Spinal cord (tissue), 10 donors: ENCODE measurements around the gene CCDC88B. TPM values are rescaled to one million over a fixed set of nuclear protein-coding genes. Genes with fewer than 3 reads are reported as not detected.

Source experiments
- DNase-seq, 6 donors: peaks; one replicate each; pipeline versions ENCODE4 v3.0.0 to v3.0.0-alpha.2; 2013 to 2015; ENCODE audit warnings: low spot score in 6 of 6, low read depth in 4 of 6
- H3K27ac ChIP-seq: one replicate; pipeline ENCODE4 v1.5.1; 2013; ENCODE audit warnings: low read depth, low read length, control low read depth
- H3K27me3 ChIP-seq: one replicate; pipeline ENCODE4 v1.6.1; 2013; ENCODE audit warnings: low read length; ENCODE audit not compliant: control insufficient read depth, insufficient read depth
- H3K36me3 ChIP-seq: one replicate; pipeline ENCODE4 v1.6.1; 2013; ENCODE audit warnings: low read length; ENCODE audit not compliant: control insufficient read depth, insufficient read depth
- H3K4me1 ChIP-seq: one replicate; pipeline ENCODE4 v1.6.1; 2013; ENCODE audit warnings: low read length; ENCODE audit not compliant: control insufficient read depth, insufficient read depth
- H3K4me3 ChIP-seq: one replicate; pipeline ENCODE4 v1.5.1; 2013; ENCODE audit warnings: low read depth, low read length, control low read depth
- H3K9me3 ChIP-seq: one replicate; pipeline ENCODE4 v1.6.1; 2013; ENCODE audit warnings: low read length; ENCODE audit not compliant: control insufficient read depth, insufficient read depth
- WGBS: methylation state at CpG from one replicate; pipeline ENCODE4 v1.1.5; 2013; ENCODE audit warnings: missing lambda C conversion rate; ENCODE audit not compliant: insufficient coverage; 5-methylcytosine and 5-hydroxymethylcytosine counted together
- long read RNA-seq, 4 donors: transcript quantifications; one replicate each; lab custom pipeline, GENCODE V29; 2026
- polyA plus RNA-seq, 2 donors: library from polyadenylated mRNA; unstranded; fragments of 120-200 nt; gene quantifications; one replicate each; pipeline ENCODE4 v1.2.1, GENCODE V29; 2013; ENCODE audit not compliant: insufficient read length in 2 of 2
- total RNA-seq, 2 donors: library from RNA; depleted of rRNA in 1 of 2; stranded (reverse); fragments of 120-200 nt in 1 of 2; fragments of >200 nt in 1 of 2; gene quantifications; one replicate each; pipeline versions ENCODE4 v1.2.3 to v1.2.4, GENCODE V29; 2013 to 2014
- donor health status: healthy.

CCDC88B gene, protein sequence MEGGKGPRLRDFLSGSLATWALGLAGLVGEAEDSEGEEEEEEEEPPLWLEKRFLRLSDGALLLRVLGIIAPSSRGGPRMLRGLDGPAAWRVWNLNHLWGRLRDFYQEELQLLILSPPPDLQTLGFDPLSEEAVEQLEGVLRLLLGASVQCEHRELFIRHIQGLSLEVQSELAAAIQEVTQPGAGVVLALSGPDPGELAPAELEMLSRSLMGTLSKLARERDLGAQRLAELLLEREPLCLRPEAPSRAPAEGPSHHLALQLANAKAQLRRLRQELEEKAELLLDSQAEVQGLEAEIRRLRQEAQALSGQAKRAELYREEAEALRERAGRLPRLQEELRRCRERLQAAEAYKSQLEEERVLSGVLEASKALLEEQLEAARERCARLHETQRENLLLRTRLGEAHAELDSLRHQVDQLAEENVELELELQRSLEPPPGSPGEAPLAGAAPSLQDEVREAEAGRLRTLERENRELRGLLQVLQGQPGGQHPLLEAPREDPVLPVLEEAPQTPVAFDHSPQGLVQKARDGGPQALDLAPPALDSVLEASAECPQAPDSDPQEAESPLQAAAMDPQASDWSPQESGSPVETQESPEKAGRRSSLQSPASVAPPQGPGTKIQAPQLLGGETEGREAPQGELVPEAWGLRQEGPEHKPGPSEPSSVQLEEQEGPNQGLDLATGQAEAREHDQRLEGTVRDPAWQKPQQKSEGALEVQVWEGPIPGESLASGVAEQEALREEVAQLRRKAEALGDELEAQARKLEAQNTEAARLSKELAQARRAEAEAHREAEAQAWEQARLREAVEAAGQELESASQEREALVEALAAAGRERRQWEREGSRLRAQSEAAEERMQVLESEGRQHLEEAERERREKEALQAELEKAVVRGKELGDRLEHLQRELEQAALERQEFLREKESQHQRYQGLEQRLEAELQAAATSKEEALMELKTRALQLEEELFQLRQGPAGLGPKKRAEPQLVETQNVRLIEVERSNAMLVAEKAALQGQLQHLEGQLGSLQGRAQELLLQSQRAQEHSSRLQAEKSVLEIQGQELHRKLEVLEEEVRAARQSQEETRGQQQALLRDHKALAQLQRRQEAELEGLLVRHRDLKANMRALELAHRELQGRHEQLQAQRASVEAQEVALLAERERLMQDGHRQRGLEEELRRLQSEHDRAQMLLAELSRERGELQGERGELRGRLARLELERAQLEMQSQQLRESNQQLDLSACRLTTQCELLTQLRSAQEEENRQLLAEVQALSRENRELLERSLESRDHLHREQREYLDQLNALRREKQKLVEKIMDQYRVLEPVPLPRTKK (N-terminal part only)
- total RNA-seq (1 to 10 TPM; 4.2 to 7.1 TPM), polyA plus RNA-seq (1 to 10 TPM; 8.3 to 8.4 TPM)
- long read RNA-seq, donor 1, partial matches to known transcripts = 0 of 1 reads
- long read RNA-seq, donor 1, other reads (novel, unspliced or antisense) = 0 of 1 reads
- long read RNA-seq, donor 2, partial matches to known transcripts = 0 of 1 reads
- long read RNA-seq, donor 2, other reads (novel, unspliced or antisense) = 0 of 1 reads
- long read RNA-seq, donor 3 = 0 reads
- long read RNA-seq, donor 4, partial matches to known transcripts = 0 of 1 reads
- long read RNA-seq, donor 4, other reads (novel, unspliced or antisense) = 0 of 1 reads

DNA sequence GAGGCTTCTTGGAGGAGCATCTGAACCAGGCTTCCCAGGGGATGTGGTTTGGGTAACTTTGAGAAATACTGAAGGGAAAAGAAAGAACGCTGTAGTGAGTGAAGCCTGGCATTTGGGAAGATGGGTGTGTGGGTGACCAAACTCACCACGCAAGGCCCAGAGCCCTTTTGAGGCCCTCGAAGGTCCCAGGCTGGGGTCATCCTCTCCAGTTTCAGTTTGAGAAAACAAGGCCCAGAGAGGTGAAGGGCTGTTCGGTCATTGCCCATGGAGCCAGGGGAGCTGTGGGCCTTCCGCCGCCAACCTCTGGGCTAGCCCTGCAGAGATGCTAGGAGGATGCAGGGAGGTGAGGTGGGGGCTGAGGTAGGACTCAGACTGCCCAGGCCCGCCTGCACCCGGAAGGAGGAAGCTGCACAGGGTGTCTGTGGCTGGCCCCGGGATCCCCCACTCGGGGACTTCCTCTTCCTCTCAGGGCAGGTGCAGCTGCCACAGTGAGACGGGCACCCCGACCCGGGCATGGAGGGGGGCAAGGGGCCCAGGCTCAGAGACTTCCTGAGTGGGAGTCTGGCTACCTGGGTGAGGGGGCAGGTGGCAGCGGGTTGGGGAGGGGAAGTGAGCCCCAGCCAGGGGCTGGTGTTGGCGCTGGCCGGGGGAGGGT, at the start of gene CCDC88B:
CCDC88B (plus strand) TSS at position 451 of the 655 bp plus-strand sequence; CDS start at position 514, 63 bp downstream.
- Histone ChIP-seq H3K27me3 (peaks cover 21% of the 10 kb centered on the region), H3K27ac (no peak within 1 kb of the TSS), H3K9me3 (no peaks in the 10 kb centered on the region), H3K36me3 (peaks cover 11% of the 10 kb centered on the region), H3K4me1 (peaks cover 30% of the 10 kb centered on the region), H3K4me3 (no peak within 1 kb of the TSS)
- WGBS = 78% methylated on average over 16 of the region's 16 CpGs
- no peak for DNase-seq

GRCh38 chr11:64290352-64291261, 49.4 kb upstream of the CCDC88B start:
- H3K36me3 ChIP-seq = peaks cover 33% of the 10 kb centered on the region
- H3K4me3 ChIP-seq = peak overlapping the region; percentile 18
- 34% methylated on average over 9 of the region's 10 CpGs for WGBS
- peaks cover 59% of the 10 kb centered on the region for H3K4me1 ChIP-seq
- no peak for DNase-seq
- peaks cover 38% of the 10 kb centered on the region for H3K27me3 ChIP-seq
- no peak overlapping the region for H3K27ac ChIP-seq
- no peaks in the 10 kb centered on the region for H3K9me3 ChIP-seq

GRCh38 chr11:64291262-64291751, 48.7 kb upstream of the CCDC88B start, which contains the start of gene KCNK4:
TSS of gene KCNK4 (plus strand) at chr11:64291302. CDS start at chr11:64293019, 1,717 bp downstream.
- no peak within 1 kb of the TSS for H3K27ac ChIP-seq
- WGBS = under 1% methylated on average over 43 of the region's 45 CpGs
- peak in 1 of 6 donors; percentile 23 for DNase-seq
- peaks cover 53% of the 10 kb centered on the region for H3K4me1 ChIP-seq
- peaks cover 45% of the 10 kb centered on the region for H3K27me3 ChIP-seq
- H3K36me3 ChIP-seq = peaks cover 33% of the 10 kb centered on the region
- H3K4me3 ChIP-seq = peak within 1 kb of the TSS; percentile 18
- no peaks in the 10 kb centered on the region for H3K9me3 ChIP-seq

DNA sequence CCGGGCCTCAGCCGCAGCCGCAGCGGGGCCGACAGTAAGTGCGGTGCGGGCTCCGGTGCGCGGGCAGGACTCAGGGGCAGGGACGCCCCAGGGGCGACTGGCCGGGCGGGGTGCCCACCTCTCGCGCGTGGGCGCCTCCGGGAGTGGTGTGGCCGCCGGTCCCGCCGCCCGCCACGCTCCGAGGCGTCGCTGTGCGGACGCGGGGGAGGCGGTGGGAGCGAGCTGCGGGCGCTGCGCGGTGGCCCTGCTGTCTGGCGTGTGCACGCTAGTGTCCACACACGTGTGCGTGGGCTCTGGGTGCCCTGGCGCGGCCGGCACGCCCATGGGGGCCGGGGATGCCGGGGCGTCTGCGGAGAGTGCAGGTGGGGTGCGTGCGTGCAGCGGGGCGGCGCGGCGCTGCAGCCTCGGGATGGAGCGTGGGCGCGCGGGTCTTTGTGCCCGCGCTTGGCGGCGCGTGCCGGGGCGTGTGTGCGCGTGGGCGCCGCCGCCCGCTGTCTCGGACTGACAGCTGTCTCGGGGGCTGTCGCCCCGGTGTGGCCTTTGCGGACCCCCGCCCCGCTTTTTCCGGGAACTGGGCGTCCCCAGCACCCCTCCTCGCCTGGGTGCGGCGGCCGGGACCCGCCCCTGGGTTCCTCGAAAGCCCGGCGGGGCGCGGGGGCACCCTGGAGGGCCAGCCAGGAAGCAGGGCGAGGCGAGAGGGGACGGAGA, 48.1 kb upstream of the CCDC88B start:
- H3K9me3 ChIP-seq = no peaks in the 10 kb centered on the region
- no peak overlapping the region for H3K27ac ChIP-seq
- under 1% methylated on average over 96 of the region's 96 CpGs for WGBS
- DNase-seq = peak in 2 of 6 donors; percentile 77 to 82
- H3K27me3 ChIP-seq = peaks cover 51% of the 10 kb centered on the region
- peak overlapping the region; percentile 20 for H3K4me3 ChIP-seq
- peaks cover 29% of the 10 kb centered on the region for H3K36me3 ChIP-seq
- H3K4me1 ChIP-seq = peaks cover 50% of the 10 kb centered on the region

GRCh38 chr11:64292460-64293254, 47.3 kb upstream of the CCDC88B start:
- DNase-seq = peak in 1 of 6 donors; percentile 25
- H3K27ac ChIP-seq = no peak overlapping the region

DNA sequence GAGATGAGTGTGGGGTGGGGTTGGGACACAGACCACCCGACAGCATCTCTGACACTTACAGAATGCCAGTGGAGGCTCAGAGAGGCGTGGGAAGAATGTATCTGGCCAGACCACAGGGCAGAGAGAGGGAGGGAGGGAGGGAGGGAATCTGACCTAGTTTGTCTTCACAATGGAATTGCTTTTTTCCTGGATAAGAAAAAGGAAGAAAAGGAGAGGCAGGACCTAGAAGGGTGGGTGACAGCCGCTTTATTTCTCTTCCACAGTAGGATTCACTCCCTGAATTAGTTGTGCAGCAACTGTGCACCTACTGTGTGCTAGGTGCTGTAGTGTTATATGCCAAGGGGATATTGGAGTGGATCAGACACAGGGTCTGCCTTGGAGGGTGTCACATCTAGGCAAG, 45.2 kb upstream of the CCDC88B start:
- H3K36me3 ChIP-seq = peaks cover 10% of the 10 kb centered on the region
- peak in 1 of 6 donors; percentile 32 for DNase-seq
- H3K4me1 ChIP-seq = peaks cover 57% of the 10 kb centered on the region
- no peaks in the 10 kb centered on the region for H3K9me3 ChIP-seq
- H3K27me3 ChIP-seq = peaks cover 80% of the 10 kb centered on the region
- no peak overlapping the region for H3K27ac ChIP-seq
- no peak overlapping the region for H3K4me3 ChIP-seq
- WGBS = 54% methylated on average over 2 of the region's 3 CpGs

More at GRCh38 chr11:64292460-64293254, 47.3 kb upstream of the CCDC88B start:
- Histone ChIP-seq H3K4me1 (peaks cover 48% of the 10 kb centered on the region), H3K9me3 (no peaks in the 10 kb centered on the region), H3K36me3 (peaks cover 25% of the 10 kb centered on the region), H3K27me3 (peaks cover 59% of the 10 kb centered on the region), H3K4me3 (peak overlapping the region; percentile 20)
- 23% methylated on average over 30 of the region's 42 CpGs for WGBS

DNA sequence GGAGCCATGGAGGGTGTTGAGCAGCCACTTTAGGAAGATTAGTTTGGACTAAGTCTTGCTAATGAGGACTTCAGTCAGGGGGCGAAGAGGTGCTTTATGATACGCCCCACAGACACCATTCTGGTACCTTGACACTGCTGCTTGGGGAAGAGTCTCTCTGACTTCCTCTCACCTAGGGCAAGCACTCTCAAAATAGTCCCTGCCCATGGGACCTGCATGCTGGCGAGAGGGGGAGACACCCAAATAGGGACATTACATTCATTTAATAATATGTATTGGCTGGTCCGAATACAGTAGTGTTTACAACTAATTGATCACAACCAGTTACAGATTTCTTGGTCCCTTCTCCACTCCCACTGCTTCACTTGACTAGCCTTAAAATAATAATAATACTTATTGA, 44.2 kb upstream of the CCDC88B start:
- Histone ChIP-seq H3K36me3 (peaks cover 10% of the 10 kb centered on the region), H3K27ac (no peak overlapping the region), H3K9me3 (no peaks in the 10 kb centered on the region), H3K4me1 (peaks cover 65% of the 10 kb centered on the region), H3K4me3 (no peak overlapping the region), H3K27me3 (peaks cover 83% of the 10 kb centered on the region)
- no peak for DNase-seq
- WGBS = no CpG with 5 or more reads among the region's 4 CpGs
